Mesothelial cell of epicardium (in vitro differentiated cells): Measurements from ENCODE around the gene ARSI. TPM values are rescaled to one million over a fixed set of nuclear protein-coding genes. Genes with fewer than 3 reads are reported as not detected.
A peak's percentile ranks its signal among the peaks of the same experiment; 100 is the strongest.

ENCODE experiments used
- DNase-seq, 2 experiments: peaks; one replicate each; pipeline ENCODE4 v3.0.0; 2021; ENCODE audit warnings: low spot score in 2 of 2; ENCODE audit not compliant: unreplicated experiment in 2 of 2
- H3K27ac Mint-ChIP-seq: 2 replicates; pipeline ENCODE4 v1.8.0; 2021; ENCODE audit warnings: mixed read lengths
- H3K27me3 Mint-ChIP-seq: 2 replicates; pipeline ENCODE4 v1.8.0; 2021; ENCODE audit warnings: low read depth, mixed read lengths
- H3K36me3 Mint-ChIP-seq: 2 replicates; pipeline ENCODE4 v1.8.0; 2021; ENCODE audit warnings: mixed read lengths
- H3K4me1 Mint-ChIP-seq: 2 replicates; pipeline ENCODE4 v1.8.0; 2021; ENCODE audit warnings: mixed read lengths
- H3K4me3 Mint-ChIP-seq: 2 replicates; pipeline ENCODE4 v1.8.0; 2021; ENCODE audit warnings: mild to moderate bottlenecking, moderate library complexity, mixed read lengths
- H3K9me3 Mint-ChIP-seq: 2 replicates; pipeline ENCODE4 v1.8.0; 2021; ENCODE audit warnings: mixed read lengths
- CTCF ChIP-seq: fragments of 200-600 bp; sonication (generic); IDR thresholded peaks from one replicate; pipeline ENCODE4 v1.5.0; 2021; ENCODE audit warnings: antibody characterized with exemption; ENCODE audit not compliant: unreplicated experiment
- total RNA-seq: library from RNA; stranded (reverse); gene quantifications from 3 replicates; pipeline ENCODE4 v1.2.1, GENCODE V29; 2021

The ARSI gene
- total RNA-seq, 1 donor from 2014 or later: 18.8 TPM

GRCh38 chr5:150326707-150327106, 24.0 kb upstream of the ARSI start:
- H3K36me3 Mint-ChIP-seq: no peaks in the 10 kb centered on the region
- no peak for TF ChIP-seq CTCF
- no peak overlapping the region for H3K4me3 Mint-ChIP-seq
- H3K9me3 Mint-ChIP-seq: peaks cover 1% of the 10 kb centered on the region
- peaks cover 27% of the 10 kb centered on the region for H3K4me1 Mint-ChIP-seq
- DNase-seq: no peak
- H3K27ac Mint-ChIP-seq: peak overlapping the region; percentile 25
- no peaks in the 10 kb centered on the region for H3K27me3 Mint-ChIP-seq

GRCh38 chr5:150325426-150325825, 22.7 kb upstream of the ARSI start:
- H3K4me3 Mint-ChIP-seq: no peak overlapping the region
- H3K27ac Mint-ChIP-seq: no peak overlapping the region
- H3K4me1 Mint-ChIP-seq: peaks cover 30% of the 10 kb centered on the region
- H3K9me3 Mint-ChIP-seq: peaks cover 4% of the 10 kb centered on the region
- no peak for TF ChIP-seq CTCF
- no peaks in the 10 kb centered on the region for H3K36me3 Mint-ChIP-seq
- H3K27me3 Mint-ChIP-seq: no peaks in the 10 kb centered on the region
- no peak for DNase-seq

GRCh38 chr5:150323819-150324218, 21.1 kb upstream of the ARSI start:
- Mint-ChIP-seq H3K36me3 (no peaks in the 10 kb centered on the region), H3K9me3 (peaks cover 4% of the 10 kb centered on the region), H3K4me3 (no peak overlapping the region), H3K4me1 (peaks cover 30% of the 10 kb centered on the region), H3K27me3 (no peaks in the 10 kb centered on the region), H3K27ac (no peak overlapping the region)
- TF ChIP-seq CTCF: no peak
- DNase-seq: no peak

GRCh38 chr5:150323092-150323491, 20.4 kb upstream of the ARSI start:
- Mint-ChIP-seq H3K4me1 (peaks cover 36% of the 10 kb centered on the region), H3K9me3 (peaks cover 4% of the 10 kb centered on the region), H3K4me3 (no peak overlapping the region), H3K27ac (no peak overlapping the region), H3K27me3 (no peaks in the 10 kb centered on the region), H3K36me3 (no peaks in the 10 kb centered on the region)
- no peak for DNase-seq
- no peak for TF ChIP-seq CTCF

- H3K4me3 Mint-ChIP-seq: no peak overlapping the region
- no peak for TF ChIP-seq CTCF
- peaks cover 37% of the 10 kb centered on the region for H3K4me1 Mint-ChIP-seq
- H3K27ac Mint-ChIP-seq: no peak overlapping the region
- DNase-seq: no peak
- H3K9me3 Mint-ChIP-seq: peaks cover 4% of the 10 kb centered on the region
- no peaks in the 10 kb centered on the region for H3K36me3 Mint-ChIP-seq
- H3K27me3 Mint-ChIP-seq: no peaks in the 10 kb centered on the region
Measured at GRCh38 chr5:150322202-150322601, 19.5 kb upstream of the ARSI start.

- Mint-ChIP-seq H3K27ac (no peak overlapping the region), H3K36me3 (no peaks in the 10 kb centered on the region), H3K4me1 (peaks cover 38% of the 10 kb centered on the region), H3K27me3 (no peaks in the 10 kb centered on the region), H3K4me3 (no peak overlapping the region), H3K9me3 (peaks cover 4% of the 10 kb centered on the region)
- no peak for TF ChIP-seq CTCF
- DNase-seq: no peak
Measured at GRCh38 chr5:150321784-150322183, 19.1 kb upstream of the ARSI start.
